Uterus (tissue), 2 donors: ENCODE measurements around the gene TUFT1.

ENCODE experiments used
- CTCF ChIP-seq, 4 experiments: fragments of 200-600 bp in 2 of 4; fragments of 450-650 bp in 2 of 4; sonication (generic) in 2 of 4; IDR thresholded peaks; one replicate each; pipeline ENCODE4 v1.5.1; 2016 to 2019; ENCODE audit warnings: antibody characterized with exemption in 4 of 4, mild to moderate bottlenecking in 2 of 4, moderate library complexity in 1 of 4
- POLR2A ChIP-seq, 2 donors: fragments of 450-650 bp; IDR thresholded peaks; one replicate each; pipeline ENCODE4 v1.6.1; 2016; ENCODE audit warnings: antibody characterized with exemption in 2 of 2, mild to moderate bottlenecking in 1 of 2, moderate library complexity in 1 of 2

- TF ChIP-seq CTCF (IDR thresholded peaks at IDR 0.05) (no peak), POLR2A (IDR thresholded peaks at IDR 0.05) (no peak)
Measured at GRCh38 chr1:151492120-151492519, 48.0 kb upstream of the TUFT1 start.
